GM23248 (cell line): ENCODE results near the gene CDC42EP3. TPM values are rescaled to one million over a fixed set of nuclear protein-coding genes. Genes with fewer than 3 reads are reported as not detected.

ENCODE experiments used
- DNase-seq: peaks from one replicate; pipeline ENCODE4 v3.0.0-alpha.2; 2015
- H2AFZ ChIP-seq: fragments of 200-600 bp; sonication (generic); 2 replicates; pipeline ENCODE4 v1.6.1; 2016; ENCODE audit warnings: antibody characterized with exemption
- H3F3A ChIP-seq: fragments of 200-600 bp; sonication (generic); 2 replicates; pipeline ENCODE4 v1.6.1; 2016; ENCODE audit warnings: mild to moderate bottlenecking, antibody characterized with exemption, mixed run types; ENCODE audit not compliant: insufficient read depth
- H3K27ac ChIP-seq: fragments of 200-600 bp; sonication (generic); 2 replicates; pipeline ENCODE4 v1.5.1; 2016; ENCODE audit warnings: mild to moderate bottlenecking
- H3K27me3 ChIP-seq: fragments of 200-600 bp; sonication (generic); replicated peaks from 2 replicates; pipeline ENCODE4 v1.6.1; 2016; ENCODE audit warnings: mild to moderate bottlenecking; ENCODE audit not compliant: insufficient read depth
- H3K36me3 ChIP-seq: fragments of 200-600 bp; sonication (generic); 2 replicates; pipeline ENCODE4 v1.6.1; 2016; ENCODE audit warnings: low read depth, mild to moderate bottlenecking
- H3K4me1 ChIP-seq: fragments of 200-600 bp; sonication (generic); 2 replicates; pipeline ENCODE4 v1.6.1; 2016; ENCODE audit warnings: mild to moderate bottlenecking; ENCODE audit not compliant: insufficient read depth
- H3K4me2 ChIP-seq: fragments of 200-600 bp; sonication (generic); one replicate; pipeline ENCODE4 v1.6.1; 2016; ENCODE audit warnings: mild to moderate bottlenecking; ENCODE audit not compliant: unreplicated experiment
- H3K4me3 ChIP-seq: fragments of 200-600 bp; sonication (generic); 2 replicates; pipeline ENCODE4 v1.5.1; 2016; ENCODE audit warnings: mild to moderate bottlenecking
- H3K79me2 ChIP-seq: fragments of 200-600 bp; sonication (generic); 2 replicates; pipeline ENCODE4 v1.6.1; 2016; ENCODE audit warnings: mild to moderate bottlenecking; ENCODE audit not compliant: insufficient read depth
- H3K9ac ChIP-seq: fragments of 200-600 bp; sonication (generic); 2 replicates; pipeline ENCODE4 v1.6.1; 2016; ENCODE audit warnings: mild to moderate bottlenecking
- H3K9me2 ChIP-seq: fragments of 200-600 bp; sonication (generic); 2 replicates; pipeline ENCODE4 v1.6.1; 2016; ENCODE audit warnings: mixed run types, mild to moderate bottlenecking, moderate library complexity; ENCODE audit not compliant: insufficient read depth
- H3K9me3 ChIP-seq: fragments of 200-600 bp; sonication (generic); one replicate; pipeline ENCODE4 v1.6.1; 2017; ENCODE audit warnings: low read depth
- H4K20me1 ChIP-seq: fragments of 200-600 bp; sonication (generic); 2 replicates; pipeline ENCODE4 v1.6.0; 2016; ENCODE audit not compliant: insufficient read depth
- EZH2 ChIP-seq: fragments of 200-600 bp; sonication (generic); IDR thresholded peaks from 2 replicates; pipeline ENCODE4 v1.6.1; 2018; ENCODE audit warnings: antibody characterized with exemption, mild to moderate bottlenecking; ENCODE audit not compliant: insufficient read depth, poor library complexity, severe bottlenecking
- EZH2phosphoT487 ChIP-seq: fragments of 200-600 bp; sonication (generic); IDR thresholded peaks from 2 replicates; pipeline ENCODE4 v1.6.1; 2018; ENCODE audit warnings: antibody characterized with exemption, moderate library complexity, mild to moderate bottlenecking, low read depth; ENCODE audit not compliant: insufficient read depth
- WGBS, 2 experiments: methylation state at CpG; one replicate each; pipeline ENCODE4 v1.1.6; 2015 to 2017; ENCODE audit warnings: low lambda C conversion rate in 2 of 2, low coverage in 1 of 2; ENCODE audit errors: missing lambda C conversion rate in 2 of 2; 5-methylcytosine and 5-hydroxymethylcytosine counted together
- in situ Hi-C: fragments of 300-500 bp; cut with MboI; formaldehyde crosslinking; loops from 2 replicates; pipeline ENCODE4 v1.15.0; 2020
- polyA plus RNA-seq: library from polyadenylated mRNA; unstranded; fragments of >200 nt; fragmentation: Nextera tagmentation; extraction: Ambion mirVana; gene quantifications from 2 replicates; pipeline ENCODE4 v1.2.1, GENCODE V29; 2016
- total RNA-seq: library from RNA; depleted of rRNA; stranded (reverse); fragments of >200 nt; shearing (Covaris generic); gene quantifications from 2 replicates; pipeline ENCODE4 v1.2.3, GENCODE V29; 2014

Gene CDC42EP3
- total and polyA plus RNA-seq, 2 experiments from 2014 or later: 166 to 295 TPM

GRCh38 chr2:37614061-37614738 is 57.2 kb downstream of the CDC42EP3 start:
- Histone ChIP-seq H3K4me1 (peaks cover 40% of the 10 kb centered on the region), H3K9me2 (no peaks in the 10 kb centered on the region), H2AFZ (no peak overlapping the region), H3K27ac (peak overlapping the region; percentile 58), H3K79me2 (no peaks in the 10 kb centered on the region), H3K9me3 (no peaks in the 10 kb centered on the region), H3F3A (peaks cover 27% of the 10 kb centered on the region), H3K9ac (peak overlapping the region; percentile 44), H3K4me3 (no peak overlapping the region), H3K4me2 (no peak overlapping the region), H4K20me1 (no peaks in the 10 kb centered on the region), H3K36me3 (no peaks in the 10 kb centered on the region), H3K27me3 (no peaks in the 10 kb centered on the region)
- no peak for TF ChIP-seq EZH2
- WGBS, 2 experiments: 44 to 57% methylated on average over 7 of the region's 7 CpGs
- peak; percentile 98 for DNase-seq
- in situ Hi-C loops: no loop called here

- H3K4me2 ChIP-seq: no peak overlapping the region
Observed at GRCh38 chr2:37612382-37612781, 59.1 kb downstream of the CDC42EP3 start.

GRCh38 chr2:37610638-37611289 is 60.7 kb downstream of the CDC42EP3 start:
- DNase-seq: peak; percentile 36
- Histone ChIP-seq H3K4me3 (no peak overlapping the region), H2AFZ (peak overlapping the region; percentile 45), H3K4me1 (peaks cover 24% of the 10 kb centered on the region), H3K36me3 (no peaks in the 10 kb centered on the region), H3K9me3 (no peaks in the 10 kb centered on the region), H4K20me1 (no peaks in the 10 kb centered on the region), H3K9ac (peak overlapping the region; percentile 5; the same call in 1 of the 2 replicates), H3K4me2 (peak overlapping the region; percentile 34), H3K27ac (peak overlapping the region; percentile 19), H3K79me2 (no peaks in the 10 kb centered on the region), H3K27me3 (no peaks in the 10 kb centered on the region), H3F3A (peaks cover 22% of the 10 kb centered on the region), H3K9me2 (no peaks in the 10 kb centered on the region)
- 48 to 61% methylated on average over 5 of the region's 5 CpGs for WGBS, 2 experiments
- in situ Hi-C loops: no loop called here
- TF ChIP-seq EZH2phosphoT487: no peak
- no peak for TF ChIP-seq EZH2

More at GRCh38 chr2:37612382-37612781, 59.1 kb downstream of the CDC42EP3 start:
- no peaks in the 10 kb centered on the region for H3K36me3 ChIP-seq
- H2AFZ ChIP-seq: no peak overlapping the region
- peaks cover 22% of the 10 kb centered on the region for H3F3A ChIP-seq
- H3K27me3 ChIP-seq: no peaks in the 10 kb centered on the region
- no peaks in the 10 kb centered on the region for H3K9me3 ChIP-seq
- TF ChIP-seq EZH2 (no peak), EZH2phosphoT487 (no peak)
- no peak overlapping the region for H3K4me3 ChIP-seq
- no peaks in the 10 kb centered on the region for H4K20me1 ChIP-seq
- H3K4me1 ChIP-seq: peaks cover 36% of the 10 kb centered on the region
- H3K27ac ChIP-seq: no peak overlapping the region
- no peaks in the 10 kb centered on the region for H3K9me2 ChIP-seq
- 96% methylated on average over 4 of the region's 4 CpGs for WGBS, 2 experiments
- no peaks in the 10 kb centered on the region for H3K79me2 ChIP-seq
- in situ Hi-C loops: no loop called here
- no peak for DNase-seq
- no peak overlapping the region for H3K9ac ChIP-seq

GRCh38 chr2:37609782-37610181 is 61.7 kb downstream of the CDC42EP3 start:
- H3K36me3 ChIP-seq: no peaks in the 10 kb centered on the region
- no peaks in the 10 kb centered on the region for H3K9me2 ChIP-seq
- in situ Hi-C loops: no loop called here
- H3K9ac ChIP-seq: no peak overlapping the region
- no peaks in the 10 kb centered on the region for H3K27me3 ChIP-seq
- no peak overlapping the region for H3K27ac ChIP-seq
- no peak for TF ChIP-seq EZH2
- no peak for TF ChIP-seq EZH2phosphoT487
- peaks cover 25% of the 10 kb centered on the region for H3K4me1 ChIP-seq
- no peaks in the 10 kb centered on the region for H3K79me2 ChIP-seq
- H3K9me3 ChIP-seq: no peaks in the 10 kb centered on the region
- DNase-seq: no peak
- no peak overlapping the region for H2AFZ ChIP-seq
- H4K20me1 ChIP-seq: no peaks in the 10 kb centered on the region
- H3K4me3 ChIP-seq: no peak overlapping the region
- peaks cover 20% of the 10 kb centered on the region for H3F3A ChIP-seq
- H3K4me2 ChIP-seq: no peak overlapping the region
- WGBS, 2 experiments: 97 to 98% methylated on average over 6 of the region's 6 CpGs
